DMS 273 (cell line): Measurements from ENCODE around the gene ADAMTS2.

Experiments used
- DNase-seq: peaks from one replicate; lab custom pipeline; 2025; ENCODE audit not compliant: unreplicated experiment; lab: John Stamatoyannopoulos, UW

Gene ADAMTS2

GRCh38 chr5:179149278-179149677 lies 196.0 kb downstream of the ADAMTS2 start:
- no peak for DNase-seq

- no peak for DNase-seq
Observed at GRCh38 chr5:179148703-179149170, 196.5 kb downstream of the ADAMTS2 start.

- DNase-seq, result no peak
Observed at GRCh38 chr5:179147991-179148702, 197.1 kb downstream of the ADAMTS2 start.

GRCh38 chr5:179146277-179146676 lies 199.0 kb downstream of the ADAMTS2 start:
- DNase-seq, result no peak

GRCh38 chr5:179143446-179143845 lies 201.8 kb downstream of the ADAMTS2 start:
- DNase-seq, result no peak

GRCh38 chr5:179142434-179143198 lies 202.6 kb downstream of the ADAMTS2 start:
- DNase-seq, result no peak

GRCh38 chr5:179141867-179142266 lies 203.4 kb downstream of the ADAMTS2 start:
- DNase-seq, result no peak

GRCh38 chr5:179140293-179140692 lies 205.0 kb downstream of the ADAMTS2 start:
- no peak for DNase-seq

GRCh38 chr5:179139936-179140235 lies 205.4 kb downstream of the ADAMTS2 start:
- no peak for DNase-seq

GRCh38 chr5:179139111-179139935 lies 205.9 kb downstream of the ADAMTS2 start:
- no peak for DNase-seq

- DNase-seq, result no peak
Observed at GRCh38 chr5:179138568-179138925, 206.7 kb downstream of the ADAMTS2 start.

GRCh38 chr5:179137643-179138567 lies 207.4 kb downstream of the ADAMTS2 start:
- no peak for DNase-seq

- no peak for DNase-seq
Observed at GRCh38 chr5:179137016-179137642, 208.1 kb downstream of the ADAMTS2 start.

GRCh38 chr5:179135441-179136215 lies 209.6 kb downstream of the ADAMTS2 start:
- DNase-seq, result no peak

GRCh38 chr5:179135006-179135405 lies 210.3 kb downstream of the ADAMTS2 start:
- no peak for DNase-seq

- DNase-seq, result no peak
Observed at GRCh38 chr5:179134511-179134910, 210.8 kb downstream of the ADAMTS2 start.

- no peak for DNase-seq
Observed at GRCh38 chr5:179132586-179133355, 212.5 kb downstream of the ADAMTS2 start.

GRCh38 chr5:179131886-179132585 lies 213.2 kb downstream of the ADAMTS2 start:
- DNase-seq, result no peak
